GM21825 (cell line): ENCODE measurements around the gene SLC5A5.

Experiments
- ATAC-seq: cut with Tn5 transposase; IDR thresholded peaks from one replicate; pipeline ENCODE4 v1.9.1; 2021; ENCODE audit warnings: mild to moderate bottlenecking, moderate library complexity; ENCODE audit not compliant: unreplicated experiment

SLC5A5 gene

GRCh38 chr19:17871878-17872250 is at the start of gene SLC5A5:
Gene SLC5A5 (plus strand): TSS chr19:17871945. CDS start chr19:17872320, 375 bp downstream.
- no peak for ATAC-seq

GRCh38 chr19:17824339-17824738 is 47.4 kb upstream of the SLC5A5 start:
- no peak for ATAC-seq

DNA sequence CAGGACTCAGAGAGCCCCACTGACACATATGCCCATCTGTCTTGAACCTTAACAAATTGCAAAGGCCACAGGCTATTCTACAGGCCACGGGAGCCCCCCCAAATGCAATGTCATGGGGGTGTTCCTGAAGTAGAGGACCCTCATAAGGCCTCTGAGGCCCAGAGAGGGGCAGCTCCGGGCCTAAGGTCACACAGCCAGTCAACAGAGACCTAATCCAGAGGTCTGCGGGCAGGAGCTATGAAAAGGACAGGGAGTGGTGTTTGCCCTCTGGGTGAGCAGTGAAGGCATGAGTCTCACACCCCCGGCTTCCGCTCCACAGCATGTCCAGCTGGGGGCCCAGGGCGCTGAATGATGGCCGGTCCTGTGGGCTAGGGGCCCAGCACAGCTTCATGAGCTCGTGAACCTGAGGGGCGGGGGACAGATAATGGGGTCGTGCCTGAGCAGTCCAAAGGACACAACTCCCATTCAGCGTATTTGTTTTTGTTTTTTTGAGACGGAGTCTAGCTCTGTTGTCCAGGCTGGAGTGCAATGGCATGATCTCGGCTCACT is 45.2 kb upstream of the SLC5A5 start:
- no peak for ATAC-seq

GRCh38 chr19:17829855-17830566 is 41.7 kb upstream of the SLC5A5 start:
- ATAC-seq, result no peak

- ATAC-seq, result no peak
These were observed 41.0 kb upstream of the SLC5A5 start for GRCh38 chr19:17830567-17831418.

DNA sequence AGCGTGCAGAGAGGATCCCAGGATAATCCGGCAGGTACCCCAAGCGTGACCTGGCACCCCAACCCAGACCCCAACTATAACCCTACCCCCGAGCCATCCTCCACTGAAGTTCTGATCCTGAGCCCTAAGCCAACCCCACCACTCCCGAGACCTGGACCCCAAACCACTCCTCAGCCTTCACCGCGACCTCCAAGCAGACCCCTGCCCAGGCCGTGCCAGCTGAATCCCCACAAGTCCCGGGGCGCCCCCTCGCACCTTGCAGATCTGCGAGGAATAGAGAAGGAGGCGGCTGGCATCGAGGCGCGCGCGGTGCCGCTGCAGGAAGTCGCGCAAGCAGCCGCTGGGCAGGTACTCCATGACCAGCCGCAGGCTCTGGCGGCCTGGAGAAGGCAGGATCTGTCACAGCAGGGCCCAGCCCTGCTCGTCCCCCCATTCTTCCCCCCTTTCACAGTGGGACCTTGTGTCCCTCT is 40.3 kb upstream of the SLC5A5 start:
- ATAC-seq, result no peak

GRCh38 chr19:17832443-17833208 is 39.1 kb upstream of the SLC5A5 start:
- no peak for ATAC-seq

- no peak for ATAC-seq
These were observed 37.2 kb upstream of the SLC5A5 start for GRCh38 chr19:17834350-17835181.

DNA sequence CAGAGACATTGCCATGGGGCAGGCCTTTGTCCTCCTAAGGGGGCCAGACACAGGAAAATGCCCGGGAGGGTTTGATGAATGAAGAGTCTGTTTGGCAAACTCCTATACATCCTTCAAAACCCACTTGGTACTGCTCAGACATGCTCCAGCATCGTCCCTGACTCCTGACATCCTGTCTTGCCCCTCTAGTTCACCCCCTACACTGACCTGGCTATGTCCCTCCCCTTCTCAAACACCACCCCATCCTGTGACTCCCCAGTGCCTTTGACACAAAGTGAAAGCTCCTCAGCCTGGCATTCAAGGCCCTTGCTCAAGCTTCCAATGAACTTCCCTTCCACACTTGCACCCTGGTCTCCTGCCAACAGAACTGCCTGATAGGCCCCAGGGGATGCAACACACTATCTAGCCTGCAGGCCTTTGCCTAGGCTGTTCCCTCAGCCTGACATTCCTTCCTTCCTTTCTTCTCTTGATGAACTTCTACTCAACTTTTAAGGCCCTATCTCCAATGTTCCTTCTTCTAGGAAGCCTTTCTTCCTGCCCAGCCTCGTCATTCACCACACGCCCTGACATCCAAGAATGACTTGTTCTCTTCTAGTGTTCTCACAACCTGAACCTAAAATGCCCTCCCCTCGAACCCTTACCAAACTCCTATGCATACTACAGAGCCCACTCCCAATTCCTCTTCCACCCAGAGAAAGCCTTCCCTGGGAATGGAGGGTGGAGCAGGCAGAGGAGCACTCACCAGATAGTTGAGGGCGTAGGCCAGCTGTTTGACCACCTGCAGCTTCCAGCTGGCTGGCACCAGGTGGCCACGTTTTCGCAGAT is 36.4 kb upstream of the SLC5A5 start:
- ATAC-seq, result no peak

DNA sequence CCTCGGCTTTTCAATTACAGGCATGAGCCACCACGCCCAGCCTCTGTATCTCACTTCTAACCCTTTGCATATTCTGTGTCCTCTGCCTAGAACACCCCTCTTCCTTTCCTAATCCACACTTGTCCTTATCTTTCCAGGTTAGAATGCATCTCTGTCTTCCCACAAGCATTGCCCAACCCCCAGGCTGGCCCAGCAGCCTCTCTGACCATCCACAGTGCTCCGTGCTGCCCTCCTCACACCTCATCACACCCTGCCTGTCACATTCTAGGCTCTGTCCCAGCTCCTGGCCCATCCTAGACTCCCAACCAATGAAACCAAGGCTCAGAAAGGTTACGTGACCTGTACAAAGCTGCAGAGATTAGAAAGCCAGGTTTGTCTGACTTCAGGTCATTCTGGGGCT is 35.2 kb upstream of the SLC5A5 start:
- no peak for ATAC-seq

DNA sequence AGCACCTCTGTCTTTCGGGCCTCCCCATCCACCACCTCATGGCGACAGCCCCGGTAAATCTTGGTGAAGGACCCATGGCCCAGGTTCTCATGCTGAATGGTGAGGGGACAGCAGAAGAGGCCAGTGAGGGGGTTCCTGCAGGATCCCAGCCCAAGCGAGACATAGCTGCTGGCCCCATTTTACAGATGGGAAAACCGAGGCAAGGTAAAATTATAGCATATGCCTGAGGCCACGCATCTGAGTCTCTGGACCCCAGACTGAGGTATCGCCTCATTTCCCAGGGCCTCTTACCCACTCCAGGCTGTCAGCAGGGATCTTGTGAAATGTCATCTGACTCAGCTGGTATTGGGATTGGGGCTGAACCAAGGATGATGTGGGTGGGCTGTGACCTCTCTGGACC is 33.8 kb upstream of the SLC5A5 start:
- no peak for ATAC-seq

DNA sequence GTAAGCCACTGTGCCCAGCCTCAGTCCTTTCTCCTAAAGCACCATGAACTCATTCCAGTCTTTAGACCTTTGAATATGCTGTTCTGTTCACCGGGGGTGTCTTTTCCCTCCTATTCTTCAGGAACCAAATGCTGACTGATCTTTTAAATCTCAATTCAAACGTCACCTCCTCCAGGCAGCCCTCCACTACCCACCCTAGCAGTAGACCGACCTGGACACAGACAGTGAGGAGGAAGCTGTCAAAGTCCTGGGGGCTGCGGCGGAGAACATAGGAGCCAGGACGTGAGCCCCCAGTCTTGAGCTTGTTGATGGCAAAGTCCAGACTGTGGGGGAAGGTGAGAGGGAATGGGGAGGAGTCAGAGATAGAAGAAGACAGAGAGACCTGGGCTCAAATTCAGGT is 31.7 kb upstream of the SLC5A5 start:
- no peak for ATAC-seq

GRCh38 chr19:17841371-17841809 is 30.4 kb upstream of the SLC5A5 start:
- ATAC-seq, result no peak

DNA sequence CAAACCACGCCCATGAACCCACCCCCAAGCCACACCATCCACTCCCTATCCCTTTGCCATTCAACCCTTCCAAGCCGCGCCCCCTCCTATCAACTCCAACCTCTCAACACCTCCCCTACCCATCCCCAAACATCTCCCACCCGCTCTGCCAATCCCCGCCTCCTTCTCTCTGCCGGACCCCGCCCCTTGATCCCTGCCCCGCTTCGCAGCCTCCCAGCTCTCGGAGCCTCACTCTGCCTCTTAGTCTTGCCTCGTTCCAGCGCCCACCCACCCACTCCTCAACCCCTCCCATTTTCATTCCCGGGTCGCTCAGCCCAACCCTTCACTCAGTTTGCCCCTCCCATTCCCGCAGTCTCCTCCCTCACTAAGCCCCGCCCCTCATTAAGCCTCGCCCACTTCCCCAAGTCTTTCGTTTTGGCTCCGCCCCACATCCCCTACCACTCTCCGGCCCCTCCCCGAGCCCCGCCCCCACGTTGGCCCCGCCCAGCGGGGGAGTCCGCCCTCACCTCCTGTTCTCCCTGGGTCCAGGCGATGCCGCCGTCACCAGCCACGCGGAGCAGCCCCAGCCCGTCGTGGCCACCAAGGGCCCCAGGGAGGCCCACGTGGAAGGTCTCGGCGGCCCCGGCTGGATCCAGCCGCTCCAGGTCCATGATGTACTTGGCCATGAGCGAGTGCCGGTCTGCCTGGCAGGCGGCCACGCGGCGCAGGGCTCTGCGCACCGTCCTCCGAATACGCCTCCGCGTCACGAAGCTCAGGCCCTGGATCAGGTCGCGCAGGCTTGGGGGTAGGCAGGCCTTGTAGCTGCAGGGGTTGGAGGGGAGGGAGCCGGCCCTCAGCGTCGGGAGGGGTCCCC is 29.7 kb upstream of the SLC5A5 start:
- ATAC-seq, result no peak

DNA sequence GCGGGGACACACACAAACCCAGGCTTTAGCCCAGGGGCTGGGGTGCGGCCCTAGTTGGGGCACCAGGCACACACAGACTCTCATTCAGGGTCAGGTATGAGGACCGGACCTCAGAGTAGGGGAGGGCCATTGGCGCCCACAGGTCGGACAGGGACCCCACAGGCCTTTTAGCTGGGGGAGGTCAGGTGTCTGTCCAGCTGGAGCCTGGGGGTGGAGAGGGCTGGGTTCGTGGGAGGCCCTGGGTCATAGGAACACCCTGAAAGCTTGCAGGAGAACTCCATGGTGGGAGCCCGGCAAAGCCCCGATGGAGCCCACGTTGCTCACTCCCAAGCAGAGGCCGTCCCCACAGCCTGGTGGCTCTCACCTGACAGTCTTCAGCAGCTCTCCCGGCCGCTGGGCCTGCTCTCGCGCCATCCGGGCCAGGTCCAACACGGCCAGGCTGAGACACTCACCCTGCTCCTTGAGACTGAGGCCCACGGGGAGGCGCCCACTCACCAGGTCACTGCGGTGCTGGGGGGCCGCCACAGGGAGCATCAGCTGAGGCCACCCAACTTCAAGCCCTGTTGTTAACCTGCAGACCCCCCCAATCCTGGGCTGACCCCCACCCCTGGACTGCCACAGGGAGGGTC is 29.0 kb upstream of the SLC5A5 start:
- ATAC-seq, result no peak

GRCh38 chr19:17843292-17843827 is 28.4 kb upstream of the SLC5A5 start:
- ATAC-seq, result no peak

GRCh38 chr19:17843908-17844490 is 27.7 kb upstream of the SLC5A5 start:
- ATAC-seq, result no peak
